ENCODE measurements around the gene TMBIM1.

GRCh38 chr2:218256612-218257350, 35.5 kb downstream of the TMBIM1 start:
- TF ChIP-seq CTCF (IDR thresholded peaks at IDR 0.05) (no peak), POLR2A (IDR thresholded peaks at IDR 0.05) (no peak)
